Stromal cell of bone marrow (primary cell): ENCODE results near the gene CABCOCO1.
"Not testable (repeated sequence)": the region's sequence is repeated elsewhere in the genome, so short reads cannot be mapped to it uniquely, and the experiment has no call there.

Experiments
- DNase-seq: peaks from one replicate; pipeline ENCODE4 v3.0.0-alpha.2; 2012; ENCODE audit warnings: low read depth

The CABCOCO1 gene

DNA sequence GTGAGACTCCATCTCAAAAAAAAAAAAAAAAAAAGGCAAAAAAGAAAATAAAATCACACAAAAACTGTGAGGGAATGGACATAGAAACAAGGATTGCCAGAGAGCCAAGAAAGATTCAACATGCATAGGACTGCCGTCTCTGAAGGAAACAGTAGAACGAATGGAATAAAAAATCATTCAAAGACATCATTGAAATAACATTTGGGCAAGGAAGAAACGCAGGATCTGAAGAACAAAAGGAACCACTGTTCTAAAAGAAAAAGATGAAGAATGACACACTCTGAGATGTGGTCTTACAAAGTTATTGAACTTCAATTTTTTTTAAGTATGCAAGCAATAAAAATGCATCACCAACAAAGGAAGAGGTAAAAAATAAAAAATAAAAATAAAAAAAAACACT is 57.2 kb downstream of the CABCOCO1 start:
- no peak for DNase-seq

DNA sequence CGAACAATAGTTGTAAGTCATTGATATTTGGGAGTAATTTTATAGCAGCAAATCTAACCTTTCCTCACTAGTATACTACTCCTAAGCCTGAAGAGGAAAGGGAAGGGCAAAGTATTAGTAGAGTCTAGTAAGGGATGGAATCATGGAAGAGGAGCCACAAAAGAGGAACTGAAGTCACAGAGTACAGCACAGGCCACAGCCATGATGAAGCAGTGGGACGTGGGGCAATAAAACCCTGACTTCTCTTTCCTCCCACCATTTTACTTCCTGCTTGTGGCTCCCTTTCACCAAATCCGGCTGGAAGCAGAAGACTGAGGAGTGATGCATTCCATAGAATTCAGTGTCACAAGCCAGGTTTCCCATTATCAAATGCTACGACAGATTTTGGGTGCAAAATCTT is 58.7 kb downstream of the CABCOCO1 start:
- DNase-seq: no peak

- DNase-seq: not testable (repeated sequence)
Measured at GRCh38 chr10:61725221-61725620, 62.5 kb downstream of the CABCOCO1 start.

DNA sequence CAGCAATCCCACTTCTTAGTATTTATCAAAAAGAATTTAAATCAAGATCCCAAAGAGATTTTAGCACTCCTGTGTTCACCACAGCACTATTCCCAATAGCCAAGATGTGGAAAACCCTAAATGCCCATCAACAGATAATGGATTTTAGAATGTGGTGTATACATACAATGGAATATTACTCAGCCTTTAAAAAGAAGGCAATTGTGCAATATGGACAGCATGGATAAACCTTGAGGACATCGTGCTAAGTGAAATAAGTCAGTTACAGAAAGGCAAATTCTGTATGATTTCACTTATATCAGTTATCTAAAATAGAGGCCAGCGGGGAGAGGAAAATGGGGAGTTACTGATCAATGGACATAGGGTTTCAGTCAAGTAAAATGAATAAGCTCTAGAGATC is 66.9 kb downstream of the CABCOCO1 start:
- no peak for DNase-seq

- no peak for DNase-seq
Measured at GRCh38 chr10:61730671-61731070, 67.9 kb downstream of the CABCOCO1 start.

DNA sequence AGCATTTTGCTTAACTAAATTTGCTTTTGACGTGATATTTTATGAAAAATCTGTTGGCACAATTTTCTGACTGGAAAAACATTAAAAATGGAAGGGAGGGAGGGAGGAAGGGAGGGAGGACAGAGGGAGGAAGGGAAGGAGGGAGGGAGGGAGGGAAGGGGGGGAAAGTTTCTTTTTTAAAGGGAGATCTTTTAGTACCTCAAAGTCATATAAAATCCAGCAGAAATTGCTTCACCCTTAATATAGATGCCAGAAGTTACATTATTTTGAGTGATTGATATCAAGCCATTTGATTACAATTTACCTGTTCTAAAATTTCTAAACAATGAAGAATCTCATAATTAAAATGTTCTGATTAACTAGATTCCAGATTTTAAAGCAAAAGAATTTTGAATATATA is 68.9 kb downstream of the CABCOCO1 start:
- no peak for DNase-seq

DNA sequence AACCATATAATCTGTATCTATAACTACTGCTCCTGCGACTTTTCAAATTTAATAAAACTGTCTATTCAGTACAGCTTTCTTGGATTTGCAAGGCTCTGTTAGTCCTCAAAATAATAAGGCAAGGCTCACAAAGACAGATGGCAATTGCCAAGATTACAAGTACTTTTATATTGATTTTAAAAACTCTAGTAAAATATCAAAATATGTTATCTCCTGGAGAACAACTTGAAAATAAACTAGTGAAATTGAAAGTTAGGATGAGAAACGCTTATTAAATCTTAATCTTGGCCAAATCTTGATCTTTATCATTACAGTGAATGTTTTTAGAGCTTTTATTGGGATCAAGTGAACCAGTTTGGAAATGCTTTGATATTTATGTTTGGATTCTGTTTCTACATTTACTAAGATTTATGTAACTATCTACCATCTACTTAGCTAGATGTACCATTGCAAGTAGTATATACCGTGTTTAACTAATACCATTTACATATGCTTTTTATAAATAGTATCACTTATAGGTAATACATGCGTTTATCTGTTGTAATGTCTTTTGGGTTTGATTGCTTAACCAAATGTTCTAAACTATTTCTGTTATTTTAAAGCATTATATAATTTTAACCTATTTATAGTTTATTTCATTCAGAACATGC is 70.0 kb downstream of the CABCOCO1 start:
- no peak for DNase-seq

- peak; percentile 47 for DNase-seq
Measured at GRCh38 chr10:61733358-61733940, 70.7 kb downstream of the CABCOCO1 start.

GRCh38 chr10:61735882-61736281 is 73.2 kb downstream of the CABCOCO1 start:
- no peak for DNase-seq

DNA sequence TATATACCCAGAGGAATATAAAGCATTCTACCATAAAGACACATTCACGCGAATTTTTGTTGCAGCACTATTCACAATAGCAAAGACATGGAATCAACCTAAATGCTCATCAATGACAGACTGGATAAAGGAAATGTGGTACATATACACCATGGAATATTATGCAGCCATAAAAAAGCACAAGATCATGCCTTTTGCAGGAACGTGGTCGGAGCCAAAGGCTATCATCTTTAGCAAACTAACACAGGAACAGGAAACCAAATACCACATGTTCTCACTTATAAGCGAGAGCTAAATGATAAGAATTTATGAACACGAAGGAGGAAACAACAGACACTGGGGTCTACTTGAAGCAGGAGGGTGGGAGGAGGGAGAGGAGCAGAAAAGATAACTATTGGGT is 74.7 kb downstream of the CABCOCO1 start:
- DNase-seq: not testable (repeated sequence)

- no peak for DNase-seq
Measured at GRCh38 chr10:61742812-61743211, 80.1 kb downstream of the CABCOCO1 start.

DNA sequence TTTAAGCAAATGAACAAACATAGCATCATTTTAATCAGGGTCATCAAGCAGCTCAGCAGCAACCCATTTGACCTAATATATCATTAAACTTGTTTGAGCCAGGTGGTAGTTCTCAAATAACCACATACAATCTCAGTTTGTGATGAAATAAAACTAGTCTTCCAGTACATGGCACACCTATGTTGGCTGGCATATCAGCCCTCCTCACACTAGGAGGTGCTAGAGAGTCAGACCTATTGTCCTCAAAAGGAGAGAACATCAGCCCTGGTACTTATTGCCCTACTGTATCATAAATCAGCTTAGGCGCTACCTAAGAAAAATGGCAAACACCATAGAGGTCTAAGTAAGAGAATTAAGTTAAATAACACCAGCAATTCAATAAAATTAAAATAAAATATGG is 81.7 kb downstream of the CABCOCO1 start:
- no peak for DNase-seq

- DNase-seq: no peak
Measured at GRCh38 chr10:61746377-61746776, 83.6 kb downstream of the CABCOCO1 start.

DNA sequence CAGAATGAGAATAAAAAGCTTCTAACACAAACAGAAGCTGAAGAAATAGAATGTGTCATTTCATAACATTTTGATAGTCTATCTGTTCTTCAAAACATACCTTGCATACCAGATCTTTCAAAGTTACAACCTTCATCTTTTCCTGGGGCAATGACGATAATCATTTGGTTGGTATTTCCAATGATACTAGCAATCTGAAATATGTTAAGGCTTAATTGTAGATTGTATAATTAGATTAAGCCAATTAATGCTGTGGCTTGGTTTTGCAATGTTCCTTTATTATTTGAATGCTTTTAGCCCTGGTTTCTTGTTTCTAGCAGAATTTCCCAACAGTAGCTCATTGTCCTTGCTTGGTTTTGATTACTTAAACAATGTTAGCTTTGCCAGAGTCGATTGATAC is 84.6 kb downstream of the CABCOCO1 start:
- no peak for DNase-seq

DNA sequence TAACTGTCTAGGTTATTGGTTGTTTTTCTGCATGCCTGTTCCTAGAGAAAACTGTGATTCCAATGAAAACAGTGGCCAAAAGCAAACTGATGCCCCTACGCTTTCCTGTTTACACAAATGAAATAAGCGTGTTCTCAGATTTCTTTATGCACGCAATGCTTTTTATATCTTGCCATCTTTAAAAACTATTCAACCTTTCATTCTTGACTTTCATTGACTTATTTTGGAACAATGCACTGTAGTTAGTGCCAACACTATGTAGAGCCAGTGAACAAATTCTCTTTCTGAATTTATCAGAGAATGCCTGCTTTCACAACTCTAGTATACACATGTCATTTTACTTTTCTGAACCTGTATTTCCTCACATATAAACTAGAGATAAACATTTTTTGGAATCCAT is 86.6 kb downstream of the CABCOCO1 start:
- DNase-seq: no peak

GRCh38 chr10:61750943-61751471 is 88.3 kb downstream of the CABCOCO1 start:
- peak; percentile 37 for DNase-seq

GRCh38 chr10:61751599-61751998 is 88.9 kb downstream of the CABCOCO1 start:
- no peak for DNase-seq

DNA sequence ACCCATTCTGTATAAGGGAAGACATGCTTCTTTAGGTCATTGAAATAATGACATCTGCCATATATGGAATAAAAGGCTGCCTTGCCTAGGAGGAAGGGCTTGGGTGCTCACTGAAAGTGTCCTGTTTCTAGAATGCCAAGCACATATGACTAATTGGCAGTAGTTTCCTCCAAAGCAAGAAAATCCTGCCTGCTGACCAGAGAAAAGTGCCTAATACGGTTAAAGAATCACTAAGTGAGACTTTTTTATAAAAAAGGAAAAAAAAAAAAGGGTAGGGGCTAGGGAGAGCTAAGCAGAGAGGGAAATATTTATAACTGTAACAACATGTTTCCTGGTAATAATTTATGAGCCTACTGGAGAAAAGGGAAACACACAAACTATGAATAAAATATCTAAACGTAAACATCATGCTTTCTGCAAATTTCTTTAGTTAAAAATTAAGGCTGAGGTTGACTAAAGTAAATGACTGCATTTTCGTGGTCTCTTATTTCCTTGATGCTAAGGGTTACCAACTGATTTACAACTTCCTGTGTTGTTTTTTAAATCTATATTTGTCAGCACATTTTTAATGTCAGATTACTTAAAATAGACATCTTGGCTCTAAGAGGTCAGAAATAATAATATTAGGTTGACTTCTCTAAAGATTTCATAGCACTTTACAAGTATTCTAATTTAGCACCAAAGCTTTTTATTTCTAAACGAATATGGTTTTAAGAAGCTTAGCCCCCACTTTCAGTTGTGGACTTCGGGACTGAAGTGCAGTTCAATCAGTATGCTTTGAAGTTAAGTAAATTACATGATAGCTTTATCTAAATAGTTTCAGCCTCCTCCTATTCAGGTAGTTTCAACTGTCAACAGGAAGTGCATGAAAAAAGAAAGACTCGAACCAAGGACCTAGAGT is 89.6 kb downstream of the CABCOCO1 start:
- DNase-seq: peak; percentile 39

DNA sequence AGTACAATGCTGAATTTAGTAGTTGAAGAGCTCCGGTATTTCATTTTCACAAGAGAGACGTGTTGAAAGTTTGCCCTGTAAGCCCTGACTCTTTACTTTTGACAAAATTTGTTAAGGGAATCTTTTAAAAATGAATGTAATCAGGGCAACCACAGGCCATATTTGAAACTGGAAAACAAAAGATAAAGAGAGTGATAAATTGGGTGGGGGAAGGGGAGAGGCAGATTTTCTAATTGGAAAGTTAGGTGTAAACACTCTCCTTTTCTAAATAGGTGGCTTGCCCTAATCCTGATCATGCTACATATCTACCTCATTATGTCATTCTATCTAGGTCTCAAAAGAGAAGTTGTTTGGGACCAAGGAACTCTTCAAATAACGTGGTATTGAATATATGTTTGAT is 90.7 kb downstream of the CABCOCO1 start:
- DNase-seq: no peak

- DNase-seq: no peak
Measured at GRCh38 chr10:61754587-61755550, 92.1 kb downstream of the CABCOCO1 start.

DNA sequence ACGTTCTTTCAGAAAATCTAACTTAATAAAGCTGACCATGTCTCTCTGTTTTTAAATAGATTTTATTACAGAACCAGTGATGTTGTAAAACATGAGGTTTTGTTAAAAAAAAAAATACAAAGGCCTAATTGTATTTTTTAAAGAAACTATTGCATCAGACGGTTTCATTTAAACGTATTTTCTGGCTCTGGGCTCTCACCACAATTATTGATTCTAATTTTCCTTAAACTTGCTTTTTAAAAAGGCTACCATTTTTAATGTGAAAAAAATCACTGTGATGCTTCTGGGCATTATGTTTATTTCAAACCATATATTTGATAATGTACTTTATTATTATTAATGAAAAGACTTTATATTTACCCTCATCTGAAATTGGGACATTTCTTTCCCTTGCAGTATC is 94.3 kb downstream of the CABCOCO1 start:
- no peak for DNase-seq
